Hepatocyte (in vitro differentiated cells): Measurements from ENCODE around the gene OR1L8. TPM values are rescaled to one million over a fixed set of nuclear protein-coding genes. Genes with fewer than 3 reads are reported as not detected.
"Not testable (repeated sequence)": the region's sequence is repeated elsewhere in the genome, so short reads cannot be mapped to it uniquely, and the experiment has no call there.

ENCODE experiments used
- DNase-seq: peaks from one replicate; pipeline ENCODE4 v3.0.0-alpha.2; 2016; ENCODE audit warnings: low spot score
- H2AFZ ChIP-seq: fragments of 200-600 bp; sonication (generic); 2 replicates; pipeline ENCODE4 v1.6.0; 2016; ENCODE audit warnings: antibody characterized with exemption, mild to moderate bottlenecking
- H3K27ac ChIP-seq: fragments of 200-600 bp; sonication (generic); 2 replicates; pipeline ENCODE4 v1.5.1; 2016; ENCODE audit warnings: mild to moderate bottlenecking
- H3K27me3 ChIP-seq: fragments of 200-600 bp; sonication (generic); 2 replicates; pipeline ENCODE4 v1.6.1; 2016
- H3K36me3 ChIP-seq: fragments of 200-600 bp; sonication (generic); replicated peaks from 2 replicates; pipeline ENCODE4 v1.5.1; 2016; ENCODE audit warnings: low read depth; ENCODE audit not compliant: insufficient read depth
- H3K4me1 ChIP-seq: fragments of 200-600 bp; sonication (generic); 2 replicates; pipeline ENCODE4 v1.5.1; 2016; ENCODE audit warnings: mild to moderate bottlenecking, moderate library complexity; ENCODE audit not compliant: insufficient read depth
- H3K4me2 ChIP-seq: fragments of 200-600 bp; sonication (generic); 2 replicates; pipeline ENCODE4 v1.6.0; 2016
- H3K4me3 ChIP-seq: fragments of 200-600 bp; sonication (generic); 2 replicates; pipeline ENCODE4 v1.5.1; 2016; ENCODE audit warnings: mild to moderate bottlenecking
- H3K79me2 ChIP-seq: fragments of 200-600 bp; sonication (generic); 2 replicates; pipeline ENCODE4 v1.6.0; 2017; ENCODE audit warnings: mild to moderate bottlenecking
- H3K9me2 ChIP-seq: fragments of 200-600 bp; sonication (generic); replicated peaks from 2 replicates; pipeline ENCODE4 v1.6.0; 2017; ENCODE audit warnings: mild to moderate bottlenecking; ENCODE audit not compliant: insufficient read depth
- H3K9me3 ChIP-seq: fragments of 200-600 bp; sonication (generic); 2 replicates; pipeline ENCODE4 v1.5.1; 2016; ENCODE audit warnings: low read depth, mild to moderate bottlenecking
- H4K20me1 ChIP-seq: fragments of 200-600 bp; sonication (generic); 2 replicates; pipeline ENCODE4 v1.6.0; 2016; ENCODE audit warnings: mild to moderate bottlenecking; ENCODE audit not compliant: insufficient read depth, poor library complexity, severe bottlenecking
- EZH2 ChIP-seq: fragments of 200-600 bp; sonication (generic); IDR thresholded peaks from 2 replicates; pipeline ENCODE4 v1.6.1; 2016; ENCODE audit warnings: antibody characterized with exemption, mild to moderate bottlenecking, borderline replicate concordance
- EZH2phosphoT487 ChIP-seq: fragments of 200-600 bp; sonication (generic); IDR thresholded peaks from one replicate; pipeline ENCODE4 v1.6.1; 2018; ENCODE audit warnings: antibody characterized with exemption, mild to moderate bottlenecking, low read depth, moderate library complexity; ENCODE audit not compliant: unreplicated experiment, severe bottlenecking
- WGBS: methylation state at CpG from one replicate; pipeline ENCODE4 v1.1.6; 2016; ENCODE audit warnings: low lambda C conversion rate; ENCODE audit errors: missing lambda C conversion rate; 5-methylcytosine and 5-hydroxymethylcytosine counted together
- polyA plus RNA-seq: library from polyadenylated mRNA; unstranded; fragments of >200 nt; fragmentation: Nextera tagmentation; extraction: Ambion mirVana; gene quantifications from 2 replicates; pipeline ENCODE4 v1.2.1, GENCODE V29; 2016
- total RNA-seq: library from RNA; depleted of rRNA; stranded (reverse); fragments of >200 nt; gene quantifications from 2 replicates; pipeline ENCODE4 v1.2.3, GENCODE V29; 2014
- TF ChIP-seq, protein P1 (sequence below): fragments of 200-600 bp; sonication (generic); IDR thresholded peaks from 2 replicates; pipeline ENCODE4 v1.5.1; 2016; ENCODE audit warnings: antibody characterized with exemption, mild to moderate bottlenecking; ENCODE audit not compliant: poor library complexity

The OR1L8 gene, protein sequence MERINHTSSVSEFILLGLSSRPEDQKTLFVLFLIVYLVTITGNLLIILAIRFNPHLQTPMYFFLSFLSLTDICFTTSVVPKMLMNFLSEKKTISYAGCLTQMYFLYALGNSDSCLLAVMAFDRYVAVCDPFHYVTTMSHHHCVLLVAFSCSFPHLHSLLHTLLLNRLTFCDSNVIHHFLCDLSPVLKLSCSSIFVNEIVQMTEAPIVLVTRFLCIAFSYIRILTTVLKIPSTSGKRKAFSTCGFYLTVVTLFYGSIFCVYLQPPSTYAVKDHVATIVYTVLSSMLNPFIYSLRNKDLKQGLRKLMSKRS
- total RNA-seq = not detected in 2 replicates
- not detected in 2 replicates for polyA plus RNA-seq

DNA sequence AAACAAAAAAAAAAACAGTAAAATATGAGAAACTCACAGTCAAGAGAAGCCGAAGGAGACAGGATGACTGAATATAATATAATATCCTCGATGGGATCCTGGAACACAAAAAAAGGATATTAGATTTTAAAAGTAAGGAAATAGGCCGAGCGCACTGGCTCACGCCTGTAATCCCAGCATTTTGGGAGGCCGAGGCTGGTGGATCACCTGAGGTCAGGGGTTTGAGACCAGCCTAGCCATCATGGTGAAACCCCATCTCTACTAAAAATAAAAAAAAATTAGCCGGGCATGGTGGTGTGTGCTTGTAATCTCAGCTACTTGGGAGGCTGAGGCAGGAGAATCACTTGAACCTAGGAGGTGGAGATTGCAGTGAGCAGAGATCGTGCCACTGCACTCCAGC, at the start of gene OR1L8:
Gene OR1L8, minus strand, starts transcription at position 101 of the 400 bp plus-strand sequence. CDS start 14,907 bp downstream, outside the sequence.
- not testable (repeated sequence) for H3K36me3 ChIP-seq, H3K9me2 ChIP-seq, H2AFZ ChIP-seq, H3K27ac ChIP-seq, H3K4me2 ChIP-seq, H3K4me3 ChIP-seq, H3K9me3 ChIP-seq, H3K27me3 ChIP-seq, DNase-seq, H3K79me2 ChIP-seq, H3K4me1 ChIP-seq, H4K20me1 ChIP-seq
- whole genome bisulfite sequencing = 85% methylated on average over 8 of the region's 8 CpGs

DNA sequence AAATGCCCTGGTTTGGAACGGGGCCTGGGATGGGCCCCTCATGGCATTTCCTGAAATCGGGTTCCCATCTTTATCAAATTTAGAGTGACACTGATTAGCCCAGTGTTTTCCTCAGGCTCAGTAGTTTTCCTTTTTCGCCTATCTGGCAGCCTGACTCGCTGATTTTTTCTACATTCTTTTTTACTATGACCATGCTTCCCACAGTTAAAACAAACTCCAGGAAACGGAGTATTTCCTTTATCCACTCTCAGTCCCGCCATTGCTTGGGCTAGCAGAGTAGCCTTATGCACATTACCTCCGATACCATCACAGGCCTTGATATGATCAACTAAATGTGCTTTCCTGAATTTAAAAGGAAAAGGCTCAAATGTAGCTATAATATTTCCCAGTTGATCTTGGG, 36.8 kb upstream of the OR1L8 start:
- no peaks in the 10 kb centered on the region for H3K9me2 ChIP-seq
- no peaks in the 10 kb centered on the region for H3K36me3 ChIP-seq
- no peak for TF ChIP-seq EZH2
- TF ChIP-seq, protein P1, sequence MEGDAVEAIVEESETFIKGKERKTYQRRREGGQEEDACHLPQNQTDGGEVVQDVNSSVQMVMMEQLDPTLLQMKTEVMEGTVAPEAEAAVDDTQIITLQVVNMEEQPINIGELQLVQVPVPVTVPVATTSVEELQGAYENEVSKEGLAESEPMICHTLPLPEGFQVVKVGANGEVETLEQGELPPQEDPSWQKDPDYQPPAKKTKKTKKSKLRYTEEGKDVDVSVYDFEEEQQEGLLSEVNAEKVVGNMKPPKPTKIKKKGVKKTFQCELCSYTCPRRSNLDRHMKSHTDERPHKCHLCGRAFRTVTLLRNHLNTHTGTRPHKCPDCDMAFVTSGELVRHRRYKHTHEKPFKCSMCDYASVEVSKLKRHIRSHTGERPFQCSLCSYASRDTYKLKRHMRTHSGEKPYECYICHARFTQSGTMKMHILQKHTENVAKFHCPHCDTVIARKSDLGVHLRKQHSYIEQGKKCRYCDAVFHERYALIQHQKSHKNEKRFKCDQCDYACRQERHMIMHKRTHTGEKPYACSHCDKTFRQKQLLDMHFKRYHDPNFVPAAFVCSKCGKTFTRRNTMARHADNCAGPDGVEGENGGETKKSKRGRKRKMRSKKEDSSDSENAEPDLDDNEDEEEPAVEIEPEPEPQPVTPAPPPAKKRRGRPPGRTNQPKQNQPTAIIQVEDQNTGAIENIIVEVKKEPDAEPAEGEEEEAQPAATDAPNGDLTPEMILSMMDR = no peak
- TF ChIP-seq EZH2phosphoT487 = no peak
- H3K27ac ChIP-seq = no peak overlapping the region
- H4K20me1 ChIP-seq = no peaks in the 10 kb centered on the region
- H3K4me3 ChIP-seq = no peak overlapping the region
- H3K27me3 ChIP-seq = no peaks in the 10 kb centered on the region
- H2AFZ ChIP-seq = no peak overlapping the region
- no peaks in the 10 kb centered on the region for H3K79me2 ChIP-seq
- no peaks in the 10 kb centered on the region for H3K9me3 ChIP-seq
- H3K4me1 ChIP-seq = no peaks in the 10 kb centered on the region
- H3K4me2 ChIP-seq = no peak overlapping the region
- DNase-seq = no peak
- WGBS = 64% methylated on average over 7 of the region's 7 CpGs

DNA sequence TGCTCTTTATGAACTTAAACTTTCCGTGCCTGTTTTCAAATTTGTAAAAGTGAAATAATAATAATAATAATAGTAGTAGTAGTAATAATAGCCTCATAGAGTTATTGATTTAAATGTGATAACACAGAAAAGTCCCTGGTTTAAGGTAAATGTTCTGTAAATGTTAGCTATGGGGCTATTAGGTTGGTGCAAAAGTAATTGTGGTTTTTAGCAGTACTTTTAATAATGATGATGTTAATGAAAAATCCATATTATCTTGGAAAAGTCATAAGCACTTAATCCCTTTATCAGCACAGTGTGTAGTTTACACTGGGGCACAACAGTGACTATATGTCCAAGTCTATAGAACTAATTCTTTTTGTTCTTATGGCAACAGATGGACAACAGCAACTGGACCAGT, 31.2 kb upstream of the OR1L8 start, which contains the start of gene OR1Q1:
Gene OR1Q1, plus strand, starts transcription at position 377 of the 400 bp plus-strand sequence. Its CDS starts 0 bp downstream, at position 377.
- TF ChIP-seq EZH2phosphoT487 (no peak), EZH2 (no peak)
- TF ChIP-seq, protein P1 = no peak
- H3K4me3 ChIP-seq = no peak within 1 kb of the TSS
- H3K4me2 ChIP-seq = no peak within 1 kb of the TSS
- no peaks in the 10 kb centered on the region for H3K9me2 ChIP-seq
- DNase-seq = no peak
- H3K36me3 ChIP-seq = no peaks in the 10 kb centered on the region
- WGBS = 72% methylated on average over 1 of the region's 1 CpG
- no peak within 1 kb of the TSS for H3K27ac ChIP-seq
- H4K20me1 ChIP-seq = no peaks in the 10 kb centered on the region
- no peaks in the 10 kb centered on the region for H3K27me3 ChIP-seq
- H3K9me3 ChIP-seq = peaks cover 6% of the 10 kb centered on the region
- H3K79me2 ChIP-seq = no peaks in the 10 kb centered on the region
- H3K4me1 ChIP-seq = no peaks in the 10 kb centered on the region
- H2AFZ ChIP-seq = no peak within 1 kb of the TSS

DNA sequence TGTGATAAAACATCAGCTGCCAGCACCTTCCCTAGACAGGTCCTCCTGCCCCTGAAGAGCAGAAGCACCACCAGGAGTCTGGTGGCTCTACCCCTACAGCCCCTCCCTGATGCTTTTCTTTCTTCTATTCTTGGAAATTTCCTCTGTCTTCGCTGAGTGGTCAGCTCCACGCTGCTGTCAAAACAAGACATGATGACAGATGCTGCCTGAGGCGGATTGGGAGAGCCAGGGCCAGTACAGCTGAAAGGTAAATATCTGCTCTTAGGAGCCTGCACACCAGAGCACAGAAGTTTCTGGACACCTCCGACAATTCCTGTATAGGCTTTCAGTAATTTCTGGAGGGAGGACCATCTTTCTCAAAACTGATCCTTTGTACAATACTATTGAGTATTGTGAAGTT, 26.6 kb upstream of the OR1L8 start:
- no peak overlapping the region for H3K4me3 ChIP-seq
- H3K27ac ChIP-seq = no peak overlapping the region
- 60% methylated on average over 4 of the region's 4 CpGs for WGBS
- no peaks in the 10 kb centered on the region for H3K4me1 ChIP-seq
- no peak overlapping the region for H2AFZ ChIP-seq
- peaks cover 6% of the 10 kb centered on the region for H3K9me3 ChIP-seq
- no peaks in the 10 kb centered on the region for H3K36me3 ChIP-seq
- H4K20me1 ChIP-seq = no peaks in the 10 kb centered on the region
- no peaks in the 10 kb centered on the region for H3K79me2 ChIP-seq
- TF ChIP-seq, protein P1 = no peak
- TF ChIP-seq EZH2 (no peak), EZH2phosphoT487 (no peak)
- H3K9me2 ChIP-seq = no peaks in the 10 kb centered on the region
- H3K4me2 ChIP-seq = no peak overlapping the region
- no peaks in the 10 kb centered on the region for H3K27me3 ChIP-seq
- DNase-seq = no peak
